ENCODE measurements around the gene QPCT.

GRCh38 chr2:37422816-37423215, 78.4 kb downstream of the QPCT start:
- no peak for TF ChIP-seq EZH2phosphoT487 (IDR thresholded peaks at IDR 0.05; ENCODE audit: insufficient read depth, low read depth)
- TF ChIP-seq EZH2 (IDR thresholded peaks at IDR 0.05; ENCODE audit: insufficient read depth, poor library complexity, severe bottlenecking) = no peak

Data from GM23248 (cell line).